Measurements from ENCODE around the gene AREL1. TPM values are rescaled to one million over a fixed set of nuclear protein-coding genes. Genes with fewer than 3 reads are reported as not detected.

Gene AREL1
- total and polyA plus RNA-seq, 2 donors from 2014 or later: 13.5 to 42.3 TPM

GRCh38 chr14:74615735-74616134 is 97.1 kb downstream of the AREL1 start:
- H3K4me1 ChIP-seq (ENCODE audit: control insufficient read depth in 2 of 3, insufficient read depth in 2 of 3, low read depth in 1 of 3, low read length in 3 of 3): peaks cover 0 to 7% (median 4%) of the 10 kb centered on the region in 3 donors
- no peak overlapping the region for H3K4me3 ChIP-seq (ENCODE audit: low read length in 3 of 3)
- DNase-seq: no peak
- no peaks in the 10 kb centered on the region for H3K27me3 ChIP-seq (ENCODE audit: control insufficient read depth, insufficient read depth, low read length)
- no peak overlapping the region for H3K27ac ChIP-seq (ENCODE audit: low read depth in 2 of 2, low read length in 2 of 2)
- H3K9ac ChIP-seq (ENCODE audit: low read length in 3 of 3): no peak overlapping the region
- intact Hi-C loops (cut with DNase I): no loop called here
- no peak for FAIRE-seq
- no peaks in the 10 kb centered on the region for H3K36me3 ChIP-seq (ENCODE audit: control insufficient read depth in 2 of 3, insufficient read depth in 3 of 3, low read length in 3 of 3)
- H3K9me3 ChIP-seq (ENCODE audit: control insufficient read depth in 2 of 3, insufficient read depth in 1 of 3, low read length in 3 of 3): no peaks in the 10 kb centered on the region
- TF ChIP-seq, protein P1, sequence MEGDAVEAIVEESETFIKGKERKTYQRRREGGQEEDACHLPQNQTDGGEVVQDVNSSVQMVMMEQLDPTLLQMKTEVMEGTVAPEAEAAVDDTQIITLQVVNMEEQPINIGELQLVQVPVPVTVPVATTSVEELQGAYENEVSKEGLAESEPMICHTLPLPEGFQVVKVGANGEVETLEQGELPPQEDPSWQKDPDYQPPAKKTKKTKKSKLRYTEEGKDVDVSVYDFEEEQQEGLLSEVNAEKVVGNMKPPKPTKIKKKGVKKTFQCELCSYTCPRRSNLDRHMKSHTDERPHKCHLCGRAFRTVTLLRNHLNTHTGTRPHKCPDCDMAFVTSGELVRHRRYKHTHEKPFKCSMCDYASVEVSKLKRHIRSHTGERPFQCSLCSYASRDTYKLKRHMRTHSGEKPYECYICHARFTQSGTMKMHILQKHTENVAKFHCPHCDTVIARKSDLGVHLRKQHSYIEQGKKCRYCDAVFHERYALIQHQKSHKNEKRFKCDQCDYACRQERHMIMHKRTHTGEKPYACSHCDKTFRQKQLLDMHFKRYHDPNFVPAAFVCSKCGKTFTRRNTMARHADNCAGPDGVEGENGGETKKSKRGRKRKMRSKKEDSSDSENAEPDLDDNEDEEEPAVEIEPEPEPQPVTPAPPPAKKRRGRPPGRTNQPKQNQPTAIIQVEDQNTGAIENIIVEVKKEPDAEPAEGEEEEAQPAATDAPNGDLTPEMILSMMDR (IDR thresholded peaks at IDR 0.05; ENCODE audit: borderline replicate concordance, extremely low read depth, insufficient read depth): no peak

DNA sequence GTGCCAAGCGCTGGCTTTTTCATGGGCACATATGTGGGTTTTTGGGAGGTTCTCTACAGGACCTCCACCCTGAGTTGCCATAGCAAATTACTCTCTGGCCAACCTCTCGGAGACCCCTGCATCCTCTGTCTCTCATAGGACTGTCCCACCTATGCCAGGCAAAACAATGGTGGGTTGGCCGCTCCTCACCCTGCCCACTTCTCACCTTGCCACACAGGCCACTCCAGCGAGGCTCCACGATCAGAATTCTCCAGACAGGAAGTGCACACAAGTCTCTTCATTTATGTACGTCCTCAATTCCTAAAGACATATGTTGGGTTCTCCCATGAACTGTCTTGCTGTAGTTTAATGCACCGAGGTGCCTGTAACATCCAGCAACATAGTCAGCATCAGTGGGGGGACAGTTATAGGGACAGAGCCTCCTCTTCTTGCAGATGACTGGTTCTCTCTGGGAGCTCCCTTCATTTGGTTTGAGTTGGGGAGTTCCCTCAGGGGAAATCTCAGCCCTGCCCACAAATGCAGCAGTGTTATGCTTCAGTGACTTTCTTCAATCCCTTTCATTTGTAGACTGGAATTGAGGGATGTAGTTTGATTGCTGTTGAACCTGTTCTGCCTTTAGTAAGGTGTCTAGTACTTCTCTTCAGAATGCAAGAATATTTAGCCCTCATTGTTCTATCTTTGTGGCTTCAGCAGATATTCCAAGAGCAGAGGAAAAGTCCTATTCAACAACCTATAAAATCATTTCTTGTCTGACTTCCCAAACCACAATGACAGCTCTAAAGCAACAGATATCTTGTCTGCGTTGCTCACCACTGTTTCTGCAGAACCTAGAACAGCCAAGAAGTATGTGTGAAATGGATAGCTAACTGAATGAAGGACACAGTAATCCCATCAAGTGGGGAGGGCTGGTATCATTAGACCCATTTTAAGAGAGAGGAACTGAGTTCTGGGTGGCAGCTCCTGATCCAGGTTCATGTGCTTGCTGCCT is 98.1 kb downstream of the AREL1 start:
- H3K27ac ChIP-seq (ENCODE audit: low read depth in 2 of 2, low read length in 2 of 2): no peak overlapping the region
- FAIRE-seq (no peak), DNase-seq (peak in 1 of 5 donors; percentile 47)
- H3K36me3 ChIP-seq (ENCODE audit: control insufficient read depth in 2 of 3, insufficient read depth in 3 of 3, low read length in 3 of 3): no peaks in the 10 kb centered on the region
- peaks cover 2% of the 10 kb centered on the region for H3K27me3 ChIP-seq (ENCODE audit: control insufficient read depth, insufficient read depth, low read length)
- TF ChIP-seq, protein P1 (IDR thresholded peaks at IDR 0.05; ENCODE audit: borderline replicate concordance, extremely low read depth, insufficient read depth): no peak
- no peak overlapping the region for H3K9ac ChIP-seq (ENCODE audit: low read length in 3 of 3)
- no peak overlapping the region for H3K4me3 ChIP-seq (ENCODE audit: low read length in 3 of 3)
- no peaks in the 10 kb centered on the region for H3K9me3 ChIP-seq (ENCODE audit: control insufficient read depth in 2 of 3, insufficient read depth in 1 of 3, low read length in 3 of 3)
- intact Hi-C loops (cut with DNase I): no loop called here
- H3K4me1 ChIP-seq (ENCODE audit: control insufficient read depth in 2 of 3, insufficient read depth in 2 of 3, low read depth in 1 of 3, low read length in 3 of 3): peaks cover 0 to 7% (median 4%) of the 10 kb centered on the region in 3 donors

DNA sequence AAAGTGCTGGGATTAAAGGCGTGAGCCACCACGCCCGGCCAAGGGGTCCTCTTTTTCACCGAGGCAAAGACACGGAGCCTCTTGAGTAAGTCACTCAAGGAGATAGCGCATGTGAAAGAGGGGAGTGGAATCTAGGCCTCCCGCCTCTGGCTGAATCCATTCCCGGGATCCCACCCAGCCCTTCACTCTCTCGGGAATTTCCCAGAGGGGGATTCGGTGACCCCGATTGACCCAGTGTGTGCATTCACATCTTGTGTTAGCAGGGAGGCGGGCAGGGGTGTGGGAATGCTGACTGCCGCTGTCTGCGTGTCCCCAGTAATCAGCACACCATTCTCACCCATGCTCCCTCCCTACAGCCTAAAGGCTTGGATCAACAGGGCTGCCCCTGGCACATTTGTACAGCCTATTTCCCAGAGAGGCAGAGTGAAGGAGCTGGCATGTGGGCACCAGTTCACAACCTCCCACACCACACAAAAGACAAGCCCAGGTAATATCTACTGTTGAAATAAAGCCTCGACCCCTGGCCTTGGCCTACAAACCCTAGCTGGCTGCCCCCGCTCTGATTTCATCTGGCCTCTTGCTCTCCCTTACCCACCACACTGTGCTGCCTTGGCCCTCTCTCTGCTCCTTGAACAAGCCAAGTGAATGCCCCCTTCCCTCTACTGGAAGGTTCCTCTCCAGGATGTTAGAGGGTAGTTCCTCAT is 99.5 kb downstream of the AREL1 start:
- H3K27me3 ChIP-seq (ENCODE audit: control insufficient read depth, insufficient read depth, low read length): peaks cover 2% of the 10 kb centered on the region
- FAIRE-seq (no peak), DNase-seq (peak in 2 of 5 donors; percentile 52 to 69)
- no peak overlapping the region for H3K27ac ChIP-seq (ENCODE audit: low read depth in 2 of 2, low read length in 2 of 2)
- TF ChIP-seq, protein P1 (IDR thresholded peaks at IDR 0.05; ENCODE audit: borderline replicate concordance, extremely low read depth, insufficient read depth): no peak
- peaks cover 0 to 7% (median 6%) of the 10 kb centered on the region in 3 donors for H3K4me1 ChIP-seq (ENCODE audit: control insufficient read depth in 2 of 3, insufficient read depth in 2 of 3, low read depth in 1 of 3, low read length in 3 of 3)
- H3K9ac ChIP-seq (ENCODE audit: low read length in 3 of 3): no peak overlapping the region
- H3K4me3 ChIP-seq (ENCODE audit: low read length in 3 of 3): no peak overlapping the region
- no peaks in the 10 kb centered on the region for H3K36me3 ChIP-seq (ENCODE audit: control insufficient read depth in 2 of 3, insufficient read depth in 3 of 3, low read length in 3 of 3)
- no peaks in the 10 kb centered on the region for H3K9me3 ChIP-seq (ENCODE audit: control insufficient read depth in 2 of 3, insufficient read depth in 1 of 3, low read length in 3 of 3)
- intact Hi-C loops (cut with DNase I): no loop called here
